H9 (cell line): ENCODE data around the gene PKMYT1. TPM values are rescaled to one million over a fixed set of nuclear protein-coding genes. Genes with fewer than 3 reads are reported as not detected.

Source experiments
- DNase-seq: peaks from one replicate; pipeline ENCODE4 v3.0.0-alpha.2; 2017
- H2AFZ ChIP-seq: one replicate; pipeline ENCODE4 v1.6.1; 2013; ENCODE audit warnings: mild to moderate bottlenecking, low read length, control low read depth, moderate library complexity
- H2AK5ac ChIP-seq: 2 replicates; pipeline ENCODE4 v1.6.1; 2013; ENCODE audit warnings: low read length, control low read depth, mixed read lengths; ENCODE audit not compliant: insufficient read length
- H2BK120ac ChIP-seq: one replicate; pipeline ENCODE4 v1.6.1; 2013; ENCODE audit warnings: low read depth, mild to moderate bottlenecking, low read length, control low read depth, inconsistent platforms; ENCODE audit not compliant: poor library complexity, severe bottlenecking
- H2BK12ac ChIP-seq: 2 replicates; pipeline ENCODE4 v1.6.1; 2013; ENCODE audit warnings: low read length, control low read depth, mixed read lengths, low read depth; ENCODE audit not compliant: insufficient read length
- H2BK15ac ChIP-seq: 2 replicates; pipeline ENCODE4 v1.6.1; 2013; ENCODE audit warnings: low read depth, low read length, control low read depth
- H2BK20ac ChIP-seq: one replicate; pipeline ENCODE4 v1.6.1; 2013; ENCODE audit warnings: low read depth, mild to moderate bottlenecking, low read length, control low read depth, inconsistent platforms; ENCODE audit not compliant: poor library complexity, severe bottlenecking
- H2BK5ac ChIP-seq: 2 replicates; pipeline ENCODE4 v1.6.1; 2013; ENCODE audit warnings: low read length, control low read depth, mixed read lengths; ENCODE audit not compliant: insufficient read length
- H3K14ac ChIP-seq: 2 replicates; pipeline ENCODE4 v1.6.1; 2013; ENCODE audit warnings: low read length, control low read depth; ENCODE audit not compliant: insufficient read depth
- H3K18ac ChIP-seq: 2 replicates; pipeline ENCODE4 v1.6.1; 2013; ENCODE audit warnings: low read depth, mild to moderate bottlenecking, mixed read lengths, low read length, control low read depth; ENCODE audit not compliant: insufficient read length
- H3K23ac ChIP-seq: 2 replicates; pipeline ENCODE4 v1.6.1; 2013; ENCODE audit warnings: low read length, control low read depth, mixed read lengths, low read depth; ENCODE audit not compliant: insufficient read length
- H3K23me2 ChIP-seq: 2 replicates; pipeline ENCODE4 v1.6.1; 2013; ENCODE audit warnings: low read depth, mild to moderate bottlenecking, mixed read lengths, low read length, control low read depth; ENCODE audit not compliant: insufficient read length, poor library complexity, severe bottlenecking
- H3K27ac ChIP-seq: 2 replicates; pipeline ENCODE4 v1.5.1; 2013; ENCODE audit warnings: low read length, control low read depth, mixed read lengths, low read depth; ENCODE audit not compliant: insufficient read length
- H3K27me3 ChIP-seq: 2 replicates; pipeline ENCODE4 v1.6.1; 2013; ENCODE audit warnings: low read length, control low read depth, inconsistent platforms; ENCODE audit not compliant: insufficient read depth
- H3K4ac ChIP-seq: 2 replicates; pipeline ENCODE4 v1.6.1; 2013; ENCODE audit warnings: low read depth, mild to moderate bottlenecking, control low read depth, inconsistent platforms, low read length, moderate library complexity
- H3K4me1 ChIP-seq: 2 replicates; pipeline ENCODE4 v1.6.1; 2013; ENCODE audit warnings: low read length, control low read depth, inconsistent platforms; ENCODE audit not compliant: insufficient read depth
- H3K4me2 ChIP-seq: 2 replicates; pipeline ENCODE4 v1.6.1; 2013; ENCODE audit warnings: low read length, control low read depth, mixed read lengths; ENCODE audit not compliant: insufficient read length, insufficient read depth
- H3K56ac ChIP-seq: 2 replicates; pipeline ENCODE4 v1.6.1; 2013; ENCODE audit warnings: low read depth, mild to moderate bottlenecking, mixed read lengths, low read length, control low read depth; ENCODE audit not compliant: insufficient read length
- H3K79me1 ChIP-seq: 2 replicates; pipeline ENCODE4 v1.6.1; 2013; ENCODE audit warnings: low read depth, mild to moderate bottlenecking, moderate library complexity, low read length, control low read depth, inconsistent platforms; ENCODE audit not compliant: insufficient read depth, poor library complexity, severe bottlenecking
- H3K79me2 ChIP-seq: 2 replicates; pipeline ENCODE4 v1.6.1; 2013; ENCODE audit warnings: low read length, control low read depth, inconsistent platforms; ENCODE audit not compliant: insufficient read depth
- H3K9ac ChIP-seq: 2 replicates; pipeline ENCODE4 v1.6.1; 2013; ENCODE audit warnings: low read length, control low read depth, mixed read lengths; ENCODE audit not compliant: insufficient read length; ENCODE audit errors: extremely low read depth
- H3K9me3 ChIP-seq: one replicate; pipeline ENCODE4 v1.6.1; 2013; ENCODE audit warnings: low read depth, low read length, inconsistent platforms; ENCODE audit not compliant: control insufficient read depth
- H3T11ph ChIP-seq: one replicate; pipeline ENCODE4 v1.6.1; 2013; ENCODE audit warnings: mild to moderate bottlenecking, low read length, control low read depth, inconsistent platforms
- H4K20me1 ChIP-seq: one replicate; pipeline ENCODE4 v1.6.1; 2013; ENCODE audit not compliant: control insufficient read depth, insufficient read length, insufficient read depth
- H4K5ac ChIP-seq: 2 replicates; pipeline ENCODE4 v1.6.1; 2013; ENCODE audit warnings: low read depth, mild to moderate bottlenecking, mixed read lengths, low read length, control low read depth; ENCODE audit not compliant: insufficient read length
- H4K8ac ChIP-seq: replicated peaks from 2 replicates; pipeline ENCODE4 v1.6.1; 2013; ENCODE audit warnings: low read length, control low read depth, mixed read lengths, low read depth; ENCODE audit not compliant: insufficient read length
- H4K91ac ChIP-seq: 2 replicates; pipeline ENCODE4 v1.6.1; 2013; ENCODE audit warnings: low read depth, mild to moderate bottlenecking, moderate library complexity, mixed read lengths, low read length, control low read depth; ENCODE audit not compliant: insufficient read length
- H3K27ac Mint-ChIP-seq, 3 experiments: 2 replicates in 2 of 3; 3 replicates in 1 of 3; pipeline ENCODE4 v1.8.0; 2020 to 2021; ENCODE audit warnings: mixed read lengths in 3 of 3, mild to moderate bottlenecking in 1 of 3, moderate library complexity in 1 of 3
- H3K27me3 Mint-ChIP-seq: 2 replicates; pipeline ENCODE4 v1.8.0; 2021; ENCODE audit warnings: low read depth, mild to moderate bottlenecking, moderate library complexity, mixed read lengths
- H3K36me3 Mint-ChIP-seq, 3 experiments: 2 replicates in 2 of 3; 3 replicates in 1 of 3; pipeline ENCODE4 v1.8.0; 2020 to 2021; ENCODE audit warnings: low read depth in 3 of 3, mixed read lengths in 3 of 3; ENCODE audit not compliant: insufficient read depth in 1 of 3
- H3K4me1 Mint-ChIP-seq, 2 experiments: 2 replicates each; pipeline ENCODE4 v1.8.0; 2020; ENCODE audit warnings: mixed read lengths in 2 of 2
- H3K4me3 Mint-ChIP-seq, 2 experiments: 2 replicates in 1 of 2; 3 replicates in 1 of 2; pipeline ENCODE4 v1.8.0; 2020 to 2021; ENCODE audit warnings: mild to moderate bottlenecking in 2 of 2, mixed read lengths in 2 of 2, moderate library complexity in 1 of 2
- H3K9me3 Mint-ChIP-seq, 2 experiments: 2 replicates in 1 of 2; 3 replicates in 1 of 2; pipeline ENCODE4 v1.8.0; 2020; ENCODE audit warnings: mild to moderate bottlenecking in 2 of 2, mixed read lengths in 2 of 2, moderate library complexity in 1 of 2
- WGBS: extraction: QIAGEN DNeasy Blood & Tissue Kit; methylation state at CpG from one replicate; pipeline ENCODE4 v1.1.7; 2013; ENCODE audit warnings: missing lambda C conversion rate, low lambda C conversion rate, mixed read lengths; ENCODE audit not compliant: insufficient read length; ENCODE audit errors: extremely low coverage; 5-methylcytosine and 5-hydroxymethylcytosine counted together
- total RNA-seq: library from RNA; stranded (reverse); gene quantifications from 2 replicates; pipeline ENCODE4 v1.2.1, GENCODE V29; 2021
- TF ChIP-seq, protein P1 (sequence below): fragments of 200-600 bp; sonication (generic); conservative IDR thresholded peaks from 3 replicates; pipeline ENCODE4 v1.8.0; 2021; ENCODE audit warnings: antibody characterized with exemption, mild to moderate bottlenecking

Gene PKMYT1
- total RNA-seq, 1 experiment from 2014 or later = 114 TPM

DNA sequence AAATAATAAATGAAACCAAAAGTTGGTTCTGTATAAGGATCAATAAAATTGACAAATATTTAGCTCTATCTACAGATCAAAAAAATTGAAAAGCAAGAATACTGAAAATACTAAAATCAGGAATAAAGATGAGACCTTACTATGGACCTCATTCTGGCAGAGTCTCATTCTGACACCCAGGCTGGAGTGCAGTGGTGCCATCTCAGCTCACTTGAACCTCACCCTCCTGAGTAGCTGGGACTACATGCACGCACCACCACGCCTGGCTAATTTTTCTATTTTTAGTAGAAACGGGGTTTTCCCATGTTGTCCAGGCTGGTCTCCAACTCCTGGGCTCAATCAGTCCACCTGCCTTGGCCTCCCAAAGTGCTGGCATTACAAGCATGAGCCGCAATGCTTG is 38.2 kb downstream of the PKMYT1 start:
- Histone ChIP-seq H3K23me2 (no peaks in the 10 kb centered on the region), H3K9ac (no peak overlapping the region), H4K91ac (no peak overlapping the region), H2BK20ac (no peak overlapping the region), H3K9me3 (no peaks in the 10 kb centered on the region), H4K8ac (no peak overlapping the region), H2AFZ (no peak overlapping the region), H3T11ph (no peak overlapping the region), H3K27me3 (no peaks in the 10 kb centered on the region), H3K18ac (no peak overlapping the region), H3K27ac (no peak overlapping the region), H2BK15ac (no peak overlapping the region), H2BK12ac (no peak overlapping the region), H2BK120ac (no peak overlapping the region), H4K20me1 (no peaks in the 10 kb centered on the region), H3K56ac (no peak overlapping the region), H3K23ac (no peak overlapping the region), H3K4ac (no peak overlapping the region), H3K79me1 (no peaks in the 10 kb centered on the region), H3K4me2 (no peak overlapping the region), H2BK5ac (no peak overlapping the region), H2AK5ac (no peak overlapping the region), H3K79me2 (no peaks in the 10 kb centered on the region), H4K5ac (no peak overlapping the region), H3K4me1 (no peaks in the 10 kb centered on the region), H3K14ac (no peak overlapping the region)
- no peaks in the 10 kb centered on the region; a peak in 1 of 5 replicates for H3K9me3 Mint-ChIP-seq
- TF ChIP-seq, protein P1, sequence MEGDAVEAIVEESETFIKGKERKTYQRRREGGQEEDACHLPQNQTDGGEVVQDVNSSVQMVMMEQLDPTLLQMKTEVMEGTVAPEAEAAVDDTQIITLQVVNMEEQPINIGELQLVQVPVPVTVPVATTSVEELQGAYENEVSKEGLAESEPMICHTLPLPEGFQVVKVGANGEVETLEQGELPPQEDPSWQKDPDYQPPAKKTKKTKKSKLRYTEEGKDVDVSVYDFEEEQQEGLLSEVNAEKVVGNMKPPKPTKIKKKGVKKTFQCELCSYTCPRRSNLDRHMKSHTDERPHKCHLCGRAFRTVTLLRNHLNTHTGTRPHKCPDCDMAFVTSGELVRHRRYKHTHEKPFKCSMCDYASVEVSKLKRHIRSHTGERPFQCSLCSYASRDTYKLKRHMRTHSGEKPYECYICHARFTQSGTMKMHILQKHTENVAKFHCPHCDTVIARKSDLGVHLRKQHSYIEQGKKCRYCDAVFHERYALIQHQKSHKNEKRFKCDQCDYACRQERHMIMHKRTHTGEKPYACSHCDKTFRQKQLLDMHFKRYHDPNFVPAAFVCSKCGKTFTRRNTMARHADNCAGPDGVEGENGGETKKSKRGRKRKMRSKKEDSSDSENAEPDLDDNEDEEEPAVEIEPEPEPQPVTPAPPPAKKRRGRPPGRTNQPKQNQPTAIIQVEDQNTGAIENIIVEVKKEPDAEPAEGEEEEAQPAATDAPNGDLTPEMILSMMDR = no peak
- WGBS = no CpG with 5 or more reads among the region's 4 CpGs
- peaks cover 10 to 40% (median 20%) of the 10 kb centered on the region in 3 experiments; a peak in 6 of 7 replicates for H3K36me3 Mint-ChIP-seq
- no peaks in the 10 kb centered on the region for H3K4me1 Mint-ChIP-seq
- H3K27me3 Mint-ChIP-seq = no peaks in the 10 kb centered on the region
- H3K4me3 Mint-ChIP-seq = no peak overlapping the region
- no peak for DNase-seq
- 0 out of 7 replicates have a peak overlapping the region, but pooled peaks of 1 of the 3 experiments have one; percentile 12 for H3K27ac Mint-ChIP-seq
